Measurements from ENCODE around the gene TIAM2. TPM values are rescaled to one million over a fixed set of nuclear protein-coding genes. Genes with fewer than 3 reads are reported as not detected.

TIAM2 gene
- polyA plus RNA-seq, 3 donors = 1.7 to 6.0 (median 2.3) TPM

DNA sequence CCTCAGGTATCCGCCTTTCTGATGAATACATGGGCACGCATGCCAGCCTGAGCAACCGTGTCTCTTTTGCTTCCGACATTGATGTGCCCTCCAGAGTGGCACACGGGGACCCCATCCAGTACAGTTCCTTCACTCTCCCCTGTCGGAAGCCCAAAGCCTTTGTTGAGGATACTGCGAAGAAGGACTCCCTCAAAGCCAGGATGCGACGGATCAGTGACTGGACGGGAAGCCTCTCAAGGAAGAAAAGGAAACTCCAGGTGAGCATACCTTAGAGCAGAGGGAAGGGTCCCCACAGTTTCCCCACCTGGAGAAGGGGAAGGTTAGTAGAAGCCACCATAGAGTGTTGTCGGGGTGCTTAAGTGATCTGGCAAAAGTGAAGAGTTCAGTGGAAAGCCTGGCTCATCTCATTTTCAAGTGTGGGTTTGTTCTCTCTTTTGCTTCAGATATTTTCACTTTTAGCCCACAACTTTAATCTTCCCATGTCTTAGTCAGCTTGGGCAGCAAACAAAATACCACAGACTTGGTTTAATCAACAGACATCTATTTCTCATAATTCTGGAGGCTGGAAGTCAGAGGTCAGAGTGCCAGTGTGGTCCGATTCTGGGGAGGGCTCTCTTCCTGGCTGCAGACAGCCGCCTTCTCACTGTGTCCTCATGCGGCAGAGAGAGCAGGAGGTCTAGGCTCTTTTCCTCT, 135.2 kb downstream of the TIAM2 start:
- 88 to 94% (median 91%) methylated on average over 14 of the region's 14 CpGs for WGBS, 3 donors
- H3K27ac ChIP-seq (ENCODE audit: low read depth, low read length) = no peak overlapping the region

DNA sequence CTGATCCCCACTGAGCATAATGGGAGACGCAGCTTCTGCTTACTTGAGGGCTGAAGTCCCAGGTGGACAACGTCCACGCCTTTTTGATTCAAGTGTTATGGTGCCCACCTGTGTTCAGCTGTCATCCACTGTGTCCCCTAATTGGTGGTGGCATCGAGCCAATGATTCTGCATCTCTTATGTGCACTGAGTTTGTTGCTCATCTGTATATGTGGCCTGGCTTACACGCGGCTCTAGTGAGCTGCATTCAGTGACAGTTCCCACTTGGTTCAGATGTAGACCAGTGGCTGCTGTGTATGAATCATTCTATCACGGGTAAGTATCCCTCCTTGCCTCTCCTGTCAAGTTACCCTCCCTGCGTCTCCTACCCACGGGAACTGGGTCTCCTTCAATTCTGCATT, 137.5 kb downstream of the TIAM2 start:
- no peak overlapping the region for H3K27ac ChIP-seq (ENCODE audit: low read depth, low read length)
- 81 to 88% (median 87%) methylated on average over 9 of the region's 9 CpGs for WGBS, 3 donors

DNA sequence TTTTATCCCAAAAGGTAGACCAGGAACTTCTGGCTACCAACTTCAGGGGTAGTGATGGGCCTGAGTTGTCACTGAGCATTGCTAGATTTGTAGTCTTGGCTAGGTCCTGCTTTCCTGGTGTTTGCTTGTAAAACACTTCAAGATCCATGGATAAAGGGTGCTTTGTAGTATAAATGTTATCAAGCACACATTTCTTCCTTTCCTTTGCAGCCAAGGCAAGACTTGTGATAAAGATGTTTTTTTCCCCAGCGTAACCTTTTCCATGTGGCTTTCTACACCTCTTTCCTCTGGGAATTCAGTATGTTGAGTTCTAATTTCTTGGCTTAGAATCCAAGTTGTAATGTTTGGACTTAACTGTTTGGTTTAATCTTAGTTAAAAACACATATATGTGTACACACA, 145.9 kb downstream of the TIAM2 start:
- no peak overlapping the region for H3K27ac ChIP-seq (ENCODE audit: low read depth, low read length)
- WGBS, 3 donors = 40 to 76% (median 70%) methylated on average over 1 of the region's 1 CpG

DNA sequence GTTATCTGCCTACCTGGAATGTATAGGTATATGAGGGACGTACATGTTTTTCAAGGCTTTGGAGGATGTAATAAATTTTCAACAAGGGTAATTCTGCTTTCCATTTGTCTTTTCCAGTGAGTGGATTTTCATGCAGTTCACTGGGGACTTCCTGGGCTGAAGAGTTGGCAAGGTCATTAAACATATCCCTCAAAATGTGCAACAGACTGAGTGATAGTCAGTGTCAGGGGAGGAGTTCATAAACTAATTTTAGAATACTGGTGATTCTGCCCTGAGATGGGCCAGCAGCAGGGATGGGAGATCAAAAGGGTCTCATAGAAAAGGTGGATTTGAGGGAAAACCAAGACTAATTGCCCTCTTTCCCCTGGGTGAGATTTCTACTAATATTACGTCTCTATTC, 146.4 kb downstream of the TIAM2 start:
- whole genome bisulfite sequencing, 3 donors = 87 to 96% (median 87%) methylated on average over 2 of the region's 2 CpGs
- H3K27ac ChIP-seq (ENCODE audit: low read depth, low read length) = no peak overlapping the region

DNA sequence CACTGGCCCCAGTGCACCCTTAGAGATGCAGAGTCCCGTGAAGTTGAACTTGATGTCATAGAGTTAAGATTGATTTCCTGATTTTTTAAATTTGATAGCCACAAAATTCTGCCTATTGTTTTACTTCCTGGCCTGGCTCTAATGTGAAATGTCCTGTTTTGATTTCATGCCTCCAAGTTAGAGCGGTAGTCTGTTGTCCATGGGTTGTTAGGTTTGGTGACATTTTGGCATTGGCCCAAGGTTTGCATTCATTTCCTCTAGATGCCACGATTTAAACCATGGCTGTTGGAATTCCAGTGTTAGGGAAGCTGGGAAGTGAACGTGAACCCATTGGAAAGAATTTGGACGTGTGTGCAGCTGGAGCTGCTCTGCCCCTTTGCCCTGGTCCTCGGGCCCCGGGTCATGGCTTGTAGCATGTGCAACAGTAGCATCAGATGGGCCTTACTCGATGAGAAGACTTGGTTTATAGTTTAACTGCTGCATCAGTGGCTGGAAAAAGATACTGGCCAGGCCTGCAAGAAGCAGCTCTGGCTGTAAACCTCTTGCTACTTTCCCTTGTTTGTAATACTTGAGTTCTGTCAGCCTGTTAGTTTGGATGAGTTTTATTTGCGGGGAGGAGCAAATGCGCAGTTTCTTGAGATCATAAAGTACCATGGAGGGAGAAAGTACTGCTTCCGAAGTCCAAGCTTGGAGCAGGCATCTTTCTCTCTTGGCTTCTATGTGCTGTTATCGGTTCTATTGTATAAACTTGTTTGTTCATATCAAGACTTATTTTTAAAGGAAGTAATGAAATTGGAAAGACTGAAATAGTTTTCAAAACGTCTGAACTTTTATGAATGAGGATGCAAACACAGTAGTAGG, 147.3 kb downstream of the TIAM2 start:
- H3K27ac ChIP-seq (ENCODE audit: low read depth, low read length) = no peak overlapping the region
- 54 to 69% (median 55%) methylated on average over 13 of the region's 13 CpGs for WGBS, 3 donors

DNA sequence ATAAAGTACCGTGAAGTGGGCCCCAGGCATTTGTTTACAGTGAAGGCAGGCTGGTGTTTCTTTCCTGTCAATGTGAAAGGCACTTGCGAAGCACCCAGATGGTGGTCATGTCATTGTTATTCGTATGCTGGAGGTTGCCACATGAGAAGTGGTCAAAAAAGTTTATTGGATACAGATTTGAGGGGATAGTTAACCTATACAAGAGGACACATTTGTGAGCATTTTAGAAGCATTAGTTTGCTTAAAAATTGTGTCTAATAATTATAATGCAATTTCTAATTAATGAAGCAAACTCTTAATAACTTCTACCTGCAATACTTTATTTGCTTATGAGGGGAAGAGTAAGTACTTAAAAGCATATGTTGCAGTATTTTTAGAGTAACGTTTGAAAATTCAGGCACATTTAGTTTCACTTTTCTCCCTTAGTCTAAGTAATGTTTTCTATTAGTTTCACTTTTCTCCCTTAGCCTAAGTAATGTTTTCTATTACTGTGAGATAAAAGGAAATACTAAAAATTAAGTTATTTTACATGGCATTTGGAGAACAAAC, 148.0 kb downstream of the TIAM2 start:
- WGBS, 3 donors = 9 to 57% (median 12%) methylated on average over 4 of the region's 4 CpGs
- H3K27ac ChIP-seq (ENCODE audit: low read depth, low read length) = no peak overlapping the region

DNA sequence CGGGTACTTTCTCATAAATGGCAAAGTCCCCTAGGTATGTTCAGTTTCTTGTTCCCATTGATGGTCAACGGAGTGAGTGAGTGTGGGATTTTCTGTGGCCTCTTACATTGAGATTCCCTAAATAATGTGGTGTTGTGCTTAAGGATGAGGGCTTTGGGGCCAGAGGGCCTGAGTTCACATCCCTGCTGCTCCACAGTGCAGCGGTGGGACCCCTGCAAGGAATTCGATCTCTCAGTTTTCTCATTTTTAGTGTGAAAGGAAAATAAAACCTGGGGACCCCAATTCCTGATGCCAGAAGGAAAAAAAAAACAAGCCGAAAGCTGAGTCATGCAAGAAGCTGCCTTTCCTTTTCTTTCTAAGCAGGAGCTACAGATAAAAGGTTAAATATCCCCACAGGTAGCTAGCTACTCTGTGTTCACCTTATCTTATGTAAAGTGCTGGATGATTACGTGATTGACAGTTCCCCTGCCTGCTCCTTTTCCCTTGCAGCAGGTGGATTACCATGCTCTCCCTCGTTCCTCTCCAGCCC, 148.5 kb downstream of the TIAM2 start:
- 48 to 64% (median 59%) methylated on average over 7 of the region's 7 CpGs for WGBS, 3 donors

DNA sequence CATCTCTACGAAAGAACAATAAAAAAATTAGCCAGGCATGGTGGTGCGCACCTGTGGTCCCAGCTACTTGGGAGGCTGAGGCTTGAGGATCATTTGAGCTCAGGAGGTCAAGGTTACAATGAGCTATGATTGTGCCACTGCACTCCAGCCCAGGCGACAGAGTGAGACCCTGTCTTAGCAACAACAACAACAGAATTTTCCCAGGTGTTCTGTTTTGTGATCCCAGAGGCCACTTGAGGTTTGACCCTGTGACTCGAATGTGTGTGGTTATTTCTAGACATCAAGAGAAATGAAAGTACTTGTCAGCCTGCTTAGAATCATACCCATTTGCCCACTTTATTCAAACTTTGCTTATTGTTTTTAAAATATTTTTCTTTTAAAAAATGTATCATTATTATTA, 151.1 kb downstream of the TIAM2 start:
- no peak overlapping the region for H3K27ac ChIP-seq (ENCODE audit: low read depth, low read length)
- WGBS, 3 donors = 93 to 98% (median 97%) methylated on average over 4 of the region's 4 CpGs

More for the DNA sequence above, 148.5 kb downstream of the TIAM2 start:
- no peak overlapping the region for H3K27ac ChIP-seq (ENCODE audit: low read depth, low read length)

DNA sequence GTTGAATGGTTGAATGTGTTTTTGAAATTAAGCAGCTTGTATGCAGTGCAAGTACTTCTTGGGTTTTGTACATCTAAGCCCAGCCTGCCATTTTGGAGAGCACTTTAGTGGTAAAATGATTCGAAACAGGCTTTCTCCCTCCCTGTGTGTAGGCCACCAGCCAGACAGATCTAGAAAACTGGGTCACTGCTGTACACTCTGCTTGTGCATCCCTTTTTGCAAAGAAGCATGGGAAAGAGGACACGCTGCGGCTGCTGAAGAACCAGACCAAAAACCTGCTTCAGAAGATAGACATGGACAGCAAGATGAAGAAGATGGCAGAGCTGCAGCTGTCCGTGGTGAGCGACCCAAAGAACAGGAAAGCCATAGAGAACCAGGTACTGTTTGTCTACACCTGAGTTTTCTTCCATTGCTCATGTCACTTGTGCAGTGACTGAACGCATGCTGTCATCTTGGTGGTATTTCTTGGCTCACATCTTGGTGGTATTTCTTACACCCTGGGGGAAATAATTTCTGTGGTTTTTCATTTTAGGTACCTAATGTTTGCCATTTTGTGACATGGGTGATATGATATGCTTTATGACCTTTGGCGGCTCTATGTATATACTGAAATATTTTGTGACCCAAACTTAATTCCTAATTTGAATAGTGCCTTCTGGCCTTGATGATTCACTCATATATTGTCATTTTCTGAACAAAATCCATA, 153.0 kb downstream of the TIAM2 start:
- WGBS, 3 donors = 86 to 93% (median 93%) methylated on average over 7 of the region's 7 CpGs
- H3K27ac ChIP-seq (ENCODE audit: low read depth, low read length) = no peak overlapping the region

DNA sequence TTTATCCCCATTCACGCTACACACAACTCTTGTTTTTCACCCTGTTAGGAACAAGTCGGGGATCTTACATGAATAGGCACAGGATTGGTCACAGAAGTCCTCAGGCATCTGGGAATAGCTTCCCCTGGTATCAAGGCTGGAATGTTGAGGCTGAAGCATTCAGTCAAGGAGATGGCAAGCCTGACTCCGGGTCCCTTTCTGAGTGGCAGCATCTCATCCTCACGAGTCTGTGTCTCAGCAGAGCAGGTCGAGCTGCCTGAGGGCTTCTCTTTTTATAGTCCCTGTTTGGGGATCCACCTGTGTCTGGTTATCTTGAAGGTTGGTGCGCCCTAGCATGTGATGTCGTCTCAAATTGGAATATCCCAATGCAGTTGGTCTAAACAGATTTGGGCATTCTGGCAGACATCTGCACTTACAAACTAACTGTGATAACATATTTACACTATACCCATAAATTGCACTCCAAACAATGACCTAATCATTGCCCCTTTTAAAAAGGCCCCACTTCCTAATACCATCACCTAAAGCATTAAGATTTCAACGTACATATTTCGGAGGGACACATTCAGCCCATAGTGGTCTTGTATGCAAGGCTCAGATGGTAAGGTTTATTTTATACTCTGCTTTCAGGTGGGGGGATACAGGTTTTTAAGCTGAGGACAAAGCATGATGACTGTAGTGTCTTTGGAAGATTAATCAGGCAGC, 156.0 kb downstream of the TIAM2 start:
- no peak overlapping the region for H3K27ac ChIP-seq (ENCODE audit: low read depth, low read length)
- 85 to 93% (median 88%) methylated on average over 9 of the region's 9 CpGs for whole genome bisulfite sequencing, 3 donors

DNA sequence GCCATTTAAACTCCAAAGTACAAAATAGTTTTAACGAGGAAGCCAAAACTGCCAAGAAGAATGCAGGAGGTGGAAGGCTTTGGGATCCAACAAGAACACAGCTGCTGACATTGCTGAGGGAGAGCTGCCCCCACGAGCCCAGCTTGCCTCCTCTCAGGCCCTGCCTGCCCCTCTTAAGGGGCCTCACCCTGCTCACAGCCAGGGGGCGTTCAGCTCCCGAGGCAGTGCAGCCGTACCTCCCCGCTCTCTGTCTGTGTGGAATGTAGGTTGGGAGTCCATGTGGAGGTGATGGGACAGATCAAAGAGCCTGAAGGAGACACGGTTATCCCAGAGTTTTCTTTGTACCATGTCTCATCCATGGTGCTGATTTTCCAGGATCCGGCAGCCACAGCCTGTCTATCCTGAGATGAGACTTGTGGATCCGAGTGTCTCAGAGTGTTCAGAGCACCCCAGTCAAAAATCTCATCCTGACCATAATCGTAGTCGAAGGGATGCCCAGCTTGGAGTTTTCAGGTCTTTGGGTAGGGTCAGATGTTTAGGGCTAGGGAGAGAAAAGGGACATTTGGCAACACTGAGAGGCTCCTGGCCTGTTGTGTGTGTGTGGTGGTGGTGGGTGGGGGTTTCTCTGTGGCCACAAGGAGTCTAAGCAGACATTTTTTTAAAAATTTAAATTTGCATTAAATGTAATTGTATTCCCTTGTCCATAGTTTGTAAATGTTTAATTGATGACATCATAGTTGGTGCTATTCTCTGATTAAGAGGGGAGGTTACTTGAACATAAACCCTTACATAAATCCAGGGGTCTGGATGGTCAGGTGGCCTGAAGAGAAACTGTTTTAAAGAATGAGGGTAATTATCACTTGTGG, 157.3 kb downstream of the TIAM2 start:
- WGBS, 3 donors = 65 to 79% (median 77%) methylated on average over 11 of the region's 11 CpGs

DNA sequence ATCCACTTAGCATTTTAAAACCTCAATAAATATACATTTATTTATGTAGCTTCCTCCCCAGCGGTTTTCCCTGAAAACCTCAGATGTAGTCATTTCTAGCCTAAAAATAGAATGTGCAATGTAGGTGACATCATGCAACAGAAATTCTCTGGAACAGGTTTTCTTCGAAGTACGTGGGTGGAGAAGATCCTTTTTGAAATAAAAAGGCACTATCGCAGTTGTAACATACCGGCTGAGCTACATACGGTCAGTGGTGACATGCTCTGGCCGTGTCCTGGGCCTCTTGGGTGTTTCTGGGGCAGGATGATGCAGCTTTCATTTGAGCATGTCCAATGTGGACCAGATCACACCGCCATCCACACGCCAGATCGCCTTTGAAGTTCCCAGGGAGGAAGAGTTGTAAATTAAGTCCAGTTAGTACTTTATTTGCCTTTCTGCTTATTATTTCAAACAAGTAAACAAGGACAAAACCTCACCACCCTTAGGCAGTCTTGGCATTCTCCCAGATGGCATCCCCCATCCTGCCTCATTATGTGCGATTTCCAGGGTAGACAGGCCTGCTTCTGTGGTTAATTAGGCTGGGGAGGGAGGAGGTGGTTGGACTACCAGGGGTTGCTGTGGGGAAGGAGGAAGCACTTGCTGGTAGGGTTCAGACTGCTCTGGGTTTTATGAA, 159.2 kb downstream of the TIAM2 start:
- no peak overlapping the region for H3K27ac ChIP-seq (ENCODE audit: low read depth, low read length)

More for the DNA sequence above, 157.3 kb downstream of the TIAM2 start:
- no peak overlapping the region for H3K27ac ChIP-seq (ENCODE audit: low read depth, low read length)

DNA sequence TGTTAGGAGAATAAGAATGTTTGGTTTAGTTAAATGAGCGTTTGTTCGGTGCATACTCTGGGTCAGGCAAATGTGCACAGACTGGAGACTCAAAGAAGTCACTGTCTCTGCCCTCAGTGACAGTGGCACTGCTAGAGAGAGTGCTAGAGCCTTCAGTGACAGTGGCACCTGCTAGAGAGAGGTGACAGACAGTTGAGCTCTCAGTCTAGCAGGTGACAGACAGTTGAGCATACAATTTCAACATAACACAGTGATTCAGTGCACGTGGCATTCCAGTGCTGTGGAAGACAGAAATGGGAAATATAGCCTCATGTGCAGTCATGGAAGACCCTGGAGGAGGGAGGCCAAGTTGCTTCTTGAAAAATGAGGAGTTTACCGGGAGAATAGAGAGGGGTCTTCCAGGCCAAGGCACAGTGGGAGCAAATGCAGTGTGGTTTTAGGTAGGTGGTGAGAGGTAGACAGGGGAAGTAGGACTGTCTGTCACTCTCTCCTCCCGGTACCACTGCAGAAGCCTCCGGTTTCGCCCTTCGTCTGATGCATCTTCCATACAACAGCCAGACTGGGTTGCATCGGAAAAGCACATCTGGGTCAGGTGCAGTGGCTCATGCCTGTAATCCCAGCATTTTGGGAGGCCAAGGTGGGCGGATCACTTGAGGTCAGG, 160.8 kb downstream of the TIAM2 start:
- H3K27ac ChIP-seq (ENCODE audit: low read depth, low read length) = no peak overlapping the region
- WGBS, 3 donors = 88 to 96% (median 91%) methylated on average over 10 of the region's 10 CpGs

More for the DNA sequence above, 159.2 kb downstream of the TIAM2 start:
- 42 to 70% (median 45%) methylated on average over 11 of the region's 11 CpGs for WGBS, 3 donors

DNA sequence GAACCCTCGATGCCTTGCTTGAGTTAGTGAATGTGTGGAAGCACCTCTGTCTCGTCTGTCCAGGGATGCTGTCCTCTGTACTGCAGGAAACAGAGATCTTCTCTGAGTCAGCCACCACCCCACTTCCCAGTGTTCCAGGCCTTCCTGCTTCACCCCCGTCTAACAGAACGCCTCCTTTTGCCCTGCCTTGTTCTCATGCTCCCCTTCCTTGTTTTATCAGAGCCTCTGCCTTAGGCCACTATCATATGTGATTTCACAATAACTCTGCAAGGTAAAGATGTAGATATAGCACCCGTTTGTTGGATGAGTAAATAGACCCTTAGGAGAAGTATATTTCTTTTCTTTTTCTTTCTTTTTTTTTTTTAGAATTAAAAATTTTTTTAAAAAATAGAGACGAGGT, 162.0 kb downstream of the TIAM2 start:
- 72 to 79% (median 76%) methylated on average over 6 of the region's 6 CpGs for WGBS, 3 donors
- H3K27ac ChIP-seq (ENCODE audit: low read depth, low read length) = no peak overlapping the region

DNA sequence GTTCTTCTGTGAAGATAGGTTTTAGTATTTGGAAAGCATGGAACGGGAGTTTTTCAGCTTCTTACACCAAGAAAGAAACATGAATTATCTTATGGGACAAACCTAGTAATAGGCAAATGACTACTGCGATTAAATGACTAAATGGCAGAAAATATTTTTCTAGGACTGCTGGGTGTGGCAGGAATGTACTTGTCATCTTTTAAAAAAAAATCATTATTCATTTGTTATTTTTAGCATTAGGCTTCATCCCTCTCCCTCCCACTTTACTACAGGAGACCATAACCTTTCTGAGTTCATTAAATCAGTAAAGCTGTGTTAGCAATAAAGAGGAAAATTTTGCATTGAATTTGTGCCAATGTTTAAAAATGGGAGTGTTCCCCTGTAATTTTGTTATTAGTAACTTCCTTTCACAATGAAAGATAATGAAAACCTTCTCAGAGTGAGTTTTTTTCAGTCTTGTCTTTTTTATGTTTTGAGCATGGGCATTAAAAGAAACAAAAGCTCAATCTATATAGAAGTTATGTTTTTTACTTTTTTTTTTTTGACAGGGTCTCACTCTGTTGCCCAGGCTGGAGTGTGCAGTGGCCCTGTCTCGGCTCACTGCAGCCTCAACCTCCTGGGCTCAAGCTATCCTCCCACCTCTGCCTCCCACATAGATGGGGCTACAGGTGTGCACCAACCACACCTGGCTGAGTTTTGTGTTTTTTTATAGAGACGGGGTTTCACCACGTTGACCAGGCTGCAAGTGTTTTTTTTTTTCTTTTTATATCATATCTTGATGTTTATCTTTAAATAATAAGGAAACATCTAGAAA, 163.1 kb downstream of the TIAM2 start:
- WGBS, 3 donors = 66 to 70% (median 68%) methylated on average over 5 of the region's 5 CpGs
- no peak overlapping the region for H3K27ac ChIP-seq (ENCODE audit: low read depth, low read length)

Data from adipose tissue (tissue), 3 donors.